Transverse colon (tissue), 4 donors: Measurements from ENCODE around the gene RHEB.

Experiments used
- CTCF ChIP-seq, 5 experiments: fragments of 200-600 bp in 3 of 5; fragments of 450-650 bp in 2 of 5; sonication (generic) in 3 of 5; IDR thresholded peaks; 1 replicate in 2 of 5; 2 replicates in 3 of 5; pipeline ENCODE4 v1.5.1; 2016 to 2017; ENCODE audit warnings: antibody characterized with exemption in 5 of 5, inconsistent platforms in 3 of 5, mild to moderate bottlenecking in 2 of 5, moderate library complexity in 1 of 5
- POLR2A ChIP-seq: fragments of 450-650 bp; IDR thresholded peaks from one replicate; pipeline ENCODE4 v1.6.1; 2016; ENCODE audit warnings: antibody characterized with exemption, mild to moderate bottlenecking, moderate library complexity
- POLR2AphosphoS5 ChIP-seq, 3 donors: sonication (generic); formaldehyde crosslinking; IDR thresholded peaks; one replicate each; pipeline ENCODE4 v1.6.1; 2016; ENCODE audit warnings: antibody characterized with exemption in 3 of 3

GRCh38 chr7:151468217-151469018, 51.3 kb downstream of the RHEB start:
- no peak for TF ChIP-seq CTCF (IDR thresholded peaks at IDR 0.05)
- TF ChIP-seq POLR2A = no peak
- TF ChIP-seq POLR2AphosphoS5 (IDR thresholded peaks at IDR 0.05) = no peak
